K562 (cell line): ENCODE data around the gene BCORL1. TPM values are rescaled to one million over a fixed set of nuclear protein-coding genes. Genes with fewer than 3 reads are reported as not detected.

Experiments
- BCOR ChIP-seq: fragments of 450-650 bp; IDR thresholded peaks from 2 replicates; pipeline ENCODE4 v1.6.1; 2016
- HMG20A ChIP-seq: fragments of 450-650 bp; formaldehyde crosslinking; conservative IDR thresholded peaks from 2 replicates; pipeline ENCODE4 v1.4.0; 2020; ENCODE audit warnings: mild to moderate bottlenecking, mixed read lengths
- ILF3 ChIP-seq: fragments of 450-650 bp; IDR thresholded peaks from 2 replicates; pipeline ENCODE4 v1.6.1; 2018; ENCODE audit warnings: antibody characterized with exemption, mild to moderate bottlenecking, moderate library complexity, borderline replicate concordance
- JUND ChIP-seq, 2 experiments: IDR thresholded peaks; 2 replicates in 1 of 2; 3 replicates in 1 of 2; pipeline ENCODE4 v1.6.1; 2011; ENCODE audit warnings: borderline replicate concordance in 2 of 2, low read depth in 2 of 2, low read length in 2 of 2, improper control_type of control experiment in 1 of 2, missing biosample characterization in 1 of 2, missing genetic modification characterization in 1 of 2, missing genetic modification reagents in 1 of 2
- MCM7 ChIP-seq, 2 experiments: fragments of 450-650 bp; IDR thresholded peaks; 2 replicates each; pipeline ENCODE4 v1.6.1; 2016 to 2018
- MTF1 ChIP-seq: fragments of 250-450 bp; sonication (Bioruptor Pico); IDR thresholded peaks from 2 replicates; pipeline ENCODE4 v1.9.0; 2021; ENCODE audit warnings: moderate library complexity, mild to moderate bottlenecking, inconsistent platforms, borderline replicate concordance
- MYBL2 ChIP-seq, 2 experiments: fragments of 450-650 bp in 1 of 2; sonication (generic) in 1 of 2; formaldehyde crosslinking in 1 of 2; IDR thresholded peaks; 2 replicates each; pipeline versions ENCODE4 v1.6.1 to v1.8.1; 2017 to 2022; ENCODE audit warnings: borderline replicate concordance in 1 of 2, inconsistent platforms in 1 of 2, low read depth in 1 of 2, mild to moderate bottlenecking in 1 of 2, missing genetic modification reagents in 1 of 2, moderate library complexity in 1 of 2
- MYC ChIP-seq, 2 experiments: fragments of 250-450 bp in 1 of 2; sonication (Bioruptor Pico) in 1 of 2; IDR thresholded peaks; 2 replicates each; pipeline versions ENCODE4 v1.5.1 to v1.6.1; 2012 to 2021; ENCODE audit warnings: low read depth in 2 of 2, borderline replicate concordance in 1 of 2, improper control_type of control experiment in 1 of 2, low read length in 1 of 2, mild to moderate bottlenecking in 1 of 2, moderate library complexity in 1 of 2
- POLR2B ChIP-seq: fragments of 450-650 bp; IDR thresholded peaks from 2 replicates; pipeline ENCODE4 v1.6.1; 2018; ENCODE audit warnings: low read depth; ENCODE audit not compliant: partially characterized antibody
- TRIM28 ChIP-seq: fragments of 450-650 bp; IDR thresholded peaks from 2 replicates; pipeline ENCODE4 v1.6.1; 2017
- ZNF589 ChIP-seq: fragments of 200-800 bp; sonication (Bioruptor generic); IDR thresholded peaks from 2 replicates; pipeline ENCODE4 v1.6.1; 2016; ENCODE audit warnings: low read depth, missing genetic modification characterization, missing compliant biosample characterization
- polyA plus RNA-seq, 8 experiments: library from polyadenylated mRNA; depleted of rRNA in 4 of 8; stranded (reverse) in 5 of 8; unstranded in 3 of 8; fragments of >200 nt; fragmentation: Nextera tagmentation in 2 of 8; fragmentation: Illumina TruSeq in 1 of 8; extraction: Ambion mirVana in 2 of 8; extraction: Trizol in 1 of 8; gene quantifications; 2 replicates each; pipeline versions ENCODE4 v1.2.1 to v1.2.3, GENCODE V29; 2011 to 2014; ENCODE audit warnings: inconsistent platforms in 1 of 8, missing spikeins in 1 of 8
- total RNA-seq, 7 experiments: library from RNA; depleted of rRNA in 6 of 7; stranded (reverse); fragments of >200 nt in 6 of 7; fragmentation: Illumina TruSeq in 2 of 7; extraction: Trizol in 2 of 7; gene quantifications; 2 replicates each; pipeline versions ENCODE4 v1.2.1 to v1.2.3, GENCODE V29; 2011 to 2021; ENCODE audit warnings: low replicate concordance in 1 of 7
- TF ChIP-seq, protein P1 (sequence below): sonication (generic); formaldehyde crosslinking; IDR thresholded peaks from 2 replicates; pipeline ENCODE4 v1.8.1; 2023; ENCODE audit warnings: missing genetic modification reagents, mild to moderate bottlenecking, borderline replicate concordance
- TF ChIP-seq, protein P2 (sequence below): IDR thresholded peaks from 2 replicates; pipeline ENCODE4 v1.6.1; 2016; ENCODE audit warnings: missing genetic modification characterization, missing compliant biosample characterization
- TF ChIP-seq, protein P3 (sequence below): fragments of 450-650 bp; IDR thresholded peaks from 2 replicates; pipeline ENCODE4 v1.6.1; 2016; ENCODE audit warnings: antibody characterized with exemption
- TF ChIP-seq, protein P4 (sequence below): fragments of 450-650 bp; IDR thresholded peaks from 2 replicates; pipeline ENCODE4 v1.6.1; 2014; ENCODE audit warnings: low read depth, mild to moderate bottlenecking, moderate library complexity, borderline replicate concordance

BCORL1 gene
- total and polyA plus RNA-seq, 9 of the 15 experiments (the other 6 are each of a cell fraction or from before 2014, with no cell fraction given) = 0.48 to 29.6 (median 2.1) TPM

DNA sequence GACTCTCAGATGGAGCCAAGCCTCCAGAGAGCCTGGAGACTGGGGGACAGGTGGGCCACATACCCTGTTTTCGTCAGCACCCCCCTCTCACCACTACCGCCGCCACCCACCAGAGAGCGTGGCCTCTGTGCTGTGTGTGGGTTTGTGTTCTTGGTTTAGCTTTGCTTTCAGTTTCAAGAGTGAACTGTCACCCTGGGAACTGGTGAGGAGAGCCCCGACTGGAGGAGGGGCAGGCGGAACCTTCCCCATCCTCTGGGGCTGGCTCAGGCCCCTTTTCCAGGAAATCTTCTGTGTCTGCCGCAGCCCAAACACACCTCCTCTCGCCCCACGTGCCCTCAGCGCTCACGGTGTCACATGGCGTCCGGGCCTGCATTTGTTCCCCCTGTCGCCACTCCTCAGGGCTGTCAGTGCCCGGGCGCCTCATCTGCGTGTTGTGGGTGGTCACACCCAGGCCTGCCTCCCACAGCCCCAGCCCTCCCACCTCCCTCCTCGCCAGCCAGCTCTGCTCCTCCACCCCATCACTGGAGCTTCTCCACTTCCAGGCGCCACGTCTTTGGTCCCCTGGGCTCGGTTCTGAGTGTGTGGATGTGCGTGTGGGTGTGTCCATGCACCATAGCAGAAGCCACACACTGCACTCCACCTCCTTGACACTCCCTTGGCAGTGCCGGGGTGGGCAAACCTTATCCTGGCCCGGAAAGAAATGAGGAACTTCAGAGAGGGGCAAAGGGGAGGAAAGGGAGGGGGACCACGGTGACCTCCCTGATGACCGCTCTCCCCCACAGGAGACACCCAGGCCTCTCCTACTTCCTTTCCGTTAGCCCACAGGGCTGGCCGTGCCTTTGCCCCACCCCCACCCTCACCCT is 100.0 kb downstream of the BCORL1 start (continued):
- TF ChIP-seq, protein P1, sequence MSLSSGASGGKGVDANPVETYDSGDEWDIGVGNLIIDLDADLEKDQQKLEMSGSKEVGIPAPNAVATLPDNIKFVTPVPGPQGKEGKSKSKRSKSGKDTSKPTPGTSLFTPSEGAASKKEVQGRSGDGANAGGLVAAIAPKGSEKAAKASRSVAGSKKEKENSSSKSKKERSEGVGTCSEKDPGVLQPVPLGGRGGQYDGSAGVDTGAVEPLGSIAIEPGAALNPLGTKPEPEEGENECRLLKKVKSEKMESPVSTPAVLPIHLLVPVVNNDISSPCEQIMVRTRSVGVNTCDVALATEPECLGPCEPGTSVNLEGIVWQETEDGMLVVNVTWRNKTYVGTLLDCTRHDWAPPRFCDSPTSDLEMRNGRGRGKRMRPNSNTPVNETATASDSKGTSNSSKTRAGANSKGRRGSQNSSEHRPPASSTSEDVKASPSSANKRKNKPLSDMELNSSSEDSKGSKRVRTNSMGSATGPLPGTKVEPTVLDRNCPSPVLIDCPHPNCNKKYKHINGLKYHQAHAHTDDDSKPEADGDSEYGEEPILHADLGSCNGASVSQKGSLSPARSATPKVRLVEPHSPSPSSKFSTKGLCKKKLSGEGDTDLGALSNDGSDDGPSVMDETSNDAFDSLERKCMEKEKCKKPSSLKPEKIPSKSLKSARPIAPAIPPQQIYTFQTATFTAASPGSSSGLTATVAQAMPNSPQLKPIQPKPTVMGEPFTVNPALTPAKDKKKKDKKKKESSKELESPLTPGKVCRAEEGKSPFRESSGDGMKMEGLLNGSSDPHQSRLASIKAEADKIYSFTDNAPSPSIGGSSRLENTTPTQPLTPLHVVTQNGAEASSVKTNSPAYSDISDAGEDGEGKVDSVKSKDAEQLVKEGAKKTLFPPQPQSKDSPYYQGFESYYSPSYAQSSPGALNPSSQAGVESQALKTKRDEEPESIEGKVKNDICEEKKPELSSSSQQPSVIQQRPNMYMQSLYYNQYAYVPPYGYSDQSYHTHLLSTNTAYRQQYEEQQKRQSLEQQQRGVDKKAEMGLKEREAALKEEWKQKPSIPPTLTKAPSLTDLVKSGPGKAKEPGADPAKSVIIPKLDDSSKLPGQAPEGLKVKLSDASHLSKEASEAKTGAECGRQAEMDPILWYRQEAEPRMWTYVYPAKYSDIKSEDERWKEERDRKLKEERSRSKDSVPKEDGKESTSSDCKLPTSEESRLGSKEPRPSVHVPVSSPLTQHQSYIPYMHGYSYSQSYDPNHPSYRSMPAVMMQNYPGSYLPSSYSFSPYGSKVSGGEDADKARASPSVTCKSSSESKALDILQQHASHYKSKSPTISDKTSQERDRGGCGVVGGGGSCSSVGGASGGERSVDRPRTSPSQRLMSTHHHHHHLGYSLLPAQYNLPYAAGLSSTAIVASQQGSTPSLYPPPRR (CRISPR knock-in tag) = no peak
- TF ChIP-seq, protein P2, sequence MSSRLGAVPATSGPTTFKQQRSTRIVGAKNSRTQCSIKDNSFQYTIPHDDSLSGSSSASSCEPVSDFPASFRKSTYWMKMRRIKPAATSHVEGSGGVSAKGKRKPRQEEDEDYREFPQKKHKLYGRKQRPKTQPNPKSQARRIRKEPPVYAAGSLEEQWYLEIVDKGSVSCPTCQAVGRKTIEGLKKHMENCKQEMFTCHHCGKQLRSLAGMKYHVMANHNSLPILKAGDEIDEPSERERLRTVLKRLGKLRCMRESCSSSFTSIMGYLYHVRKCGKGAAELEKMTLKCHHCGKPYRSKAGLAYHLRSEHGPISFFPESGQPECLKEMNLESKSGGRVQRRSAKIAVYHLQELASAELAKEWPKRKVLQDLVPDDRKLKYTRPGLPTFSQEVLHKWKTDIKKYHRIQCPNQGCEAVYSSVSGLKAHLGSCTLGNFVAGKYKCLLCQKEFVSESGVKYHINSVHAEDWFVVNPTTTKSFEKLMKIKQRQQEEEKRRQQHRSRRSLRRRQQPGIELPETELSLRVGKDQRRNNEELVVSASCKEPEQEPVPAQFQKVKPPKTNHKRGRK = no peak
- TF ChIP-seq TRIM28 (no peak), MYBL2 (IDR thresholded peaks at IDR 0.05; ENCODE audit: low read depth) (no peak), MYBL2 (CRISPR knock-in tag; IDR thresholded peaks at IDR 0.05; ENCODE audit: borderline replicate concordance) (no peak), MYC (IDR thresholded peaks at IDR 0.05; ENCODE audit: low read depth, low read length) (peak; percentile 94), MYC (CRISPR knock-in tag; IDR thresholded peaks at IDR 0.05; ENCODE audit: borderline replicate concordance, low read depth) (0 out of 2 replicates have a peak, but pooled peaks have one; percentile 68), ILF3 (no peak), BCOR (no peak), ZNF589 (no peak), JUND (IDR thresholded peaks at IDR 0.05; ENCODE audit: borderline replicate concordance, low read depth, low read length) (no peak; the same call in 1 of the 2 replicates), JUND (tag; IDR thresholded peaks at IDR 0.05; ENCODE audit: borderline replicate concordance, low read depth, low read length) (peak; percentile 10; the same call in 1 of the 3 replicates), POLR2B (no peak), MCM7 (IDR thresholded peaks at IDR 0.05) (no peak), HMG20A (CRISPR knock-in tag) (no peak), MTF1 (no peak)
- TF ChIP-seq, protein P3, sequence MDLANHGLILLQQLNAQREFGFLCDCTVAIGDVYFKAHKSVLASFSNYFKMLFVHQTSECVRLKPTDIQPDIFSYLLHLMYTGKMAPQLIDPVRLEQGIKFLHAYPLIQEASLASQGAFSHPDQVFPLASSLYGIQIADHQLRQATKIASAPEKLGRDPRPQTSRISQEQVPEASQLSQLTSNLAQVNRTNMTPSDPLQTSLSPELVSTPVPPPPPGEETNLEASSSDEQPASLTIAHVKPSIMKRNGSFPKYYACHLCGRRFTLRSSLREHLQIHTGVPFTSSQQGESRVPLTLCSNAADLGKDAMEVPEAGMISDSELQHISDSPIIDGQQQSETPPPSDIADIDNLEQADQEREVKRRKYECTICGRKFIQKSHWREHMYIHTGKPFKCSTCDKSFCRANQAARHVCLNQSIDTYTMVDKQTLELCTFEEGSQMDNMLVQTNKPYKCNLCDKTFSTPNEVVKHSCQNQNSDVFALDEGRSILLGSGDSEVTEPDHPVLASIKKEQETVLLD = 0 out of 2 replicates have a peak, but pooled peaks have one; percentile 38
- TF ChIP-seq, protein P4, sequence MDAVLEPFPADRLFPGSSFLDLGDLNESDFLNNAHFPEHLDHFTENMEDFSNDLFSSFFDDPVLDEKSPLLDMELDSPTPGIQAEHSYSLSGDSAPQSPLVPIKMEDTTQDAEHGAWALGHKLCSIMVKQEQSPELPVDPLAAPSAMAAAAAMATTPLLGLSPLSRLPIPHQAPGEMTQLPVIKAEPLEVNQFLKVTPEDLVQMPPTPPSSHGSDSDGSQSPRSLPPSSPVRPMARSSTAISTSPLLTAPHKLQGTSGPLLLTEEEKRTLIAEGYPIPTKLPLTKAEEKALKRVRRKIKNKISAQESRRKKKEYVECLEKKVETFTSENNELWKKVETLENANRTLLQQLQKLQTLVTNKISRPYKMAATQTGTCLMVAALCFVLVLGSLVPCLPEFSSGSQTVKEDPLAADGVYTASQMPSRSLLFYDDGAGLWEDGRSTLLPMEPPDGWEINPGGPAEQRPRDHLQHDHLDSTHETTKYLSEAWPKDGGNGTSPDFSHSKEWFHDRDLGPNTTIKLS = 0 out of 2 replicates have a peak, but pooled peaks have one; percentile 41
